K562 (cell line): ENCODE results near the gene CRIM1. TPM values are rescaled to one million over a fixed set of nuclear protein-coding genes. Genes with fewer than 3 reads are reported as not detected.

Experiments
- ILK ChIP-seq: fragments of 450-650 bp; IDR thresholded peaks from 2 replicates; pipeline ENCODE4 v1.6.1; 2016; ENCODE audit warnings: missing genetic modification characterization, low read depth, mild to moderate bottlenecking, missing compliant biosample characterization, moderate library complexity, borderline replicate concordance
- MYNN ChIP-seq, 2 experiments: sonication (generic); formaldehyde crosslinking in 1 of 2; IDR thresholded peaks; 2 replicates each; pipeline versions ENCODE4 v1.5.0 to v1.6.1; 2016 to 2020; ENCODE audit warnings: antibody characterized with exemption in 1 of 2, missing genetic modification reagents in 1 of 2
- ZBTB1 ChIP-seq: sonication (generic); formaldehyde crosslinking; IDR thresholded peaks from 2 replicates; pipeline ENCODE4 v1.8.1; 2023; ENCODE audit warnings: missing genetic modification reagents, low read depth, mild to moderate bottlenecking, borderline replicate concordance
- ZNF766 ChIP-seq: fragments of 200-800 bp; sonication (Bioruptor generic); conservative IDR thresholded peaks from 2 replicates; pipeline ENCODE4 v1.6.1; 2016; ENCODE audit warnings: missing genetic modification characterization, missing compliant biosample characterization
- polyA plus RNA-seq, 8 experiments: library from polyadenylated mRNA; depleted of rRNA in 4 of 8; stranded (reverse) in 5 of 8; unstranded in 3 of 8; fragments of >200 nt; fragmentation: Nextera tagmentation in 2 of 8; fragmentation: Illumina TruSeq in 1 of 8; extraction: Ambion mirVana in 2 of 8; extraction: Trizol in 1 of 8; gene quantifications; 2 replicates each; pipeline versions ENCODE4 v1.2.1 to v1.2.3, GENCODE V29; 2011 to 2014; ENCODE audit warnings: inconsistent platforms in 1 of 8, missing spikeins in 1 of 8
- total RNA-seq, 7 experiments: library from RNA; depleted of rRNA in 6 of 7; stranded (reverse); fragments of >200 nt in 6 of 7; fragmentation: Illumina TruSeq in 2 of 7; extraction: Trizol in 2 of 7; gene quantifications; 2 replicates each; pipeline versions ENCODE4 v1.2.1 to v1.2.3, GENCODE V29; 2011 to 2021; ENCODE audit warnings: low replicate concordance in 1 of 7
- TF ChIP-seq, protein P1 (sequence below): fragments of 450-650 bp; IDR thresholded peaks from 2 replicates; pipeline ENCODE4 v1.6.1; 2016; ENCODE audit warnings: low read depth
- TF ChIP-seq, protein P2 (sequence below): sonication (generic); formaldehyde crosslinking; IDR thresholded peaks from 2 replicates; pipeline ENCODE4 v1.8.0; 2022; ENCODE audit warnings: mild to moderate bottlenecking, missing genetic modification reagents

Gene CRIM1
- total and polyA plus RNA-seq, 9 of the 15 experiments (the other 6 are each of a cell fraction or from before 2014, with no cell fraction given), result 0.01 to 0.36 (median 0.06) TPM; not detected in 1

DNA sequence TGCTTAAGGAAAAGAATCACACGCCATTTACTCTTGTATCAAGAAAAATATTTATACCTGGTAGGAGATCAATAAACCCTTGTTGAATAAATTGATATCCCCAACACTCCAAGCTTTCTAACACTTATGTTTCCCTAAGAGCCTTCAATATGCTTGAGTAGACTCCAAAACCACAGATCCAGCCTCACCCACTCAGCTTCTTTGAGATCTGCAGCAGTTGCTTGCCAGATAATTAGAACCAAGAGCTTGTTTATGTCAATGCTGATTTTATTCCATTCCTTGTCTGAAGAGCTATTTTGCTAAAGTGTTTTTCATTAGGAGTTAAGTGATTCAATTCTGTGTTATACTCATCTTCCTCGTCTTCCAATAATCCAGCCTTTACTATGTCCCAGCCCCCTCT, 26.3 kb upstream of the CRIM1 start (continued):
- TF ChIP-seq, protein P1, sequence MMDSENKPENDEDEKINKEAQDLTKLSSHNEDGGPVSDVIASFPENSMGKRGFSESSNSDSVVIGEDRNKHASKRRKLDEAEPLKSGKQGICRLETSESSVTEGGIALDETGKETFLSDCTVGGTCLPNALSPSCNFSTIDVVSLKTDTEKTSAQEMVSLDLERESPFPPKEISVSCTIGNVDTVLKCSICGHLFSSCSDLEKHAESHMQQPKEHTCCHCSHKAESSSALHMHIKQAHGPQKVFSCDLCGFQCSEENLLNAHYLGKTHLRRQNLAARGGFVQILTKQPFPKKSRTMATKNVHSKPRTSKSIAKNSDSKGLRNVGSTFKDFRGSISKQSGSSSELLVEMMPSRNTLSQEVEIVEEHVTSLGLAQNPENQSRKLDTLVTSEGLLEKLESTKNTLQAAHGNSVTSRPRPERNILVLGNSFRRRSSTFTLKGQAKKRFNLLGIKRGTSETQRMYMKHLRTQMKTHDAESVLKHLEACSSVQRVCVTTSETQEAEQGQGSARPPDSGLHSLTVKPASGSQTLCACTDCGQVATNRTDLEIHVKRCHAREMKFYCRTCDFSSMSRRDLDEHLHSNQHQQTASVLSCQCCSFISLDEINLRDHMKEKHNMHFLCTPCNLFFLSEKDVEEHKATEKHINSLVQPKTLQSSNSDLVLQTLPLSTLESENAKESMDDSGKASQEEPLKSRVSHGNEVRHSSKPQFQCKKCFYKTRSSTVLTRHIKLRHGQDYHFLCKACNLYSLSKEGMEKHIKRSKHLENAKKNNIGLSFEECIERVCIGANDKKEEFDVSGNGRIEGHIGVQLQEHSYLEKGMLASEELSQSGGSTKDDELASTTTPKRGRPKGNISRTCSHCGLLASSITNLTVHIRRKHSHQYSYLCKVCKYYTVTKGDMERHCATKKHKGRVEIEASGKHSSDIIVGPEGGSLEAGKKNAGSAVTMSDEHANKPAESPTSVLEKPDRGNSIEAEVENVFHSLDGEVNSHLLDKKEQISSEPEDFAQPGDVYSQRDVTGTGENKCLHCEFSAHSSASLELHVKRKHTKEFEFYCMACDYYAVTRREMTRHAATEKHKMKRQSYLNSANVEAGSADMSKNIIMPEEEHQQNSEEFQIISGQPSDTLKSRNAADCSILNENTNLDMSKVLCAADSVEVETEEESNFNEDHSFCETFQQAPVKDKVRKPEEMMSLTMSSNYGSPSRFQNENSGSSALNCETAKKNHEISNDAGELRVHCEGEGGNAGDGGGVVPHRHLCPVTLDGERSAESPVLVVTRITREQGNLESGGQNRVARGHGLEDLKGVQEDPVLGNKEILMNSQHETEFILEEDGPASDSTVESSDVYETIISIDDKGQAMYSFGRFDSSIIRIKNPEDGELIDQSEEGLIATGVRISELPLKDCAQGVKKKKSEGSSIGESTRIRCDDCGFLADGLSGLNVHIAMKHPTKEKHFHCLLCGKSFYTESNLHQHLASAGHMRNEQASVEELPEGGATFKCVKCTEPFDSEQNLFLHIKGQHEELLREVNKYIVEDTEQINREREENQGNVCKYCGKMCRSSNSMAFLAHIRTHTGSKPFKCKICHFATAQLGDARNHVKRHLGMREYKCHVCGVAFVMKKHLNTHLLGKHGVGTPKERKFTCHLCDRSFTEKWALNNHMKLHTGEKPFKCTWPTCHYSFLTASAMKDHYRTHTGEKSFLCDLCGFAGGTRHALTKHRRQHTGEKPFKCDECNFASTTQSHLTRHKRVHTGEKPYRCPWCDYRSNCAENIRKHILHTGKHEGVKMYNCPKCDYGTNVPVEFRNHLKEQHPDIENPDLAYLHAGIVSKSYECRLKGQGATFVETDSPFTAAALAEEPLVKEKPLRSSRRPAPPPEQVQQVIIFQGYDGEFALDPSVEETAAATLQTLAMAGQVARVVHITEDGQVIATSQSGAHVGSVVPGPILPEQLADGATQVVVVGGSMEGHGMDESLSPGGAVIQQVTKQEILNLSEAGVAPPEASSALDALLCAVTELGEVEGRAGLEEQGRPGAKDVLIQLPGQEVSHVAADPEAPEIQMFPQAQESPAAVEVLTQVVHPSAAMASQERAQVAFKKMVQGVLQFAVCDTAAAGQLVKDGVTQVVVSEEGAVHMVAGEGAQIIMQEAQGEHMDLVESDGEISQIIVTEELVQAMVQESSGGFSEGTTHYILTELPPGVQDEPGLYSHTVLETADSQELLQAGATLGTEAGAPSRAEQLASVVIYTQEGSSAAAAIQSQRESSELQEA, result no peak
- no peak for TF ChIP-seq ZBTB1 (CRISPR knock-in tag)
- TF ChIP-seq MYNN (IDR thresholded peaks at IDR 0.05), result no peak
- TF ChIP-seq MYNN (CRISPR knock-in tag; IDR thresholded peaks at IDR 0.05), result no peak
- TF ChIP-seq ILK (tag), result no peak
- TF ChIP-seq, protein P2, sequence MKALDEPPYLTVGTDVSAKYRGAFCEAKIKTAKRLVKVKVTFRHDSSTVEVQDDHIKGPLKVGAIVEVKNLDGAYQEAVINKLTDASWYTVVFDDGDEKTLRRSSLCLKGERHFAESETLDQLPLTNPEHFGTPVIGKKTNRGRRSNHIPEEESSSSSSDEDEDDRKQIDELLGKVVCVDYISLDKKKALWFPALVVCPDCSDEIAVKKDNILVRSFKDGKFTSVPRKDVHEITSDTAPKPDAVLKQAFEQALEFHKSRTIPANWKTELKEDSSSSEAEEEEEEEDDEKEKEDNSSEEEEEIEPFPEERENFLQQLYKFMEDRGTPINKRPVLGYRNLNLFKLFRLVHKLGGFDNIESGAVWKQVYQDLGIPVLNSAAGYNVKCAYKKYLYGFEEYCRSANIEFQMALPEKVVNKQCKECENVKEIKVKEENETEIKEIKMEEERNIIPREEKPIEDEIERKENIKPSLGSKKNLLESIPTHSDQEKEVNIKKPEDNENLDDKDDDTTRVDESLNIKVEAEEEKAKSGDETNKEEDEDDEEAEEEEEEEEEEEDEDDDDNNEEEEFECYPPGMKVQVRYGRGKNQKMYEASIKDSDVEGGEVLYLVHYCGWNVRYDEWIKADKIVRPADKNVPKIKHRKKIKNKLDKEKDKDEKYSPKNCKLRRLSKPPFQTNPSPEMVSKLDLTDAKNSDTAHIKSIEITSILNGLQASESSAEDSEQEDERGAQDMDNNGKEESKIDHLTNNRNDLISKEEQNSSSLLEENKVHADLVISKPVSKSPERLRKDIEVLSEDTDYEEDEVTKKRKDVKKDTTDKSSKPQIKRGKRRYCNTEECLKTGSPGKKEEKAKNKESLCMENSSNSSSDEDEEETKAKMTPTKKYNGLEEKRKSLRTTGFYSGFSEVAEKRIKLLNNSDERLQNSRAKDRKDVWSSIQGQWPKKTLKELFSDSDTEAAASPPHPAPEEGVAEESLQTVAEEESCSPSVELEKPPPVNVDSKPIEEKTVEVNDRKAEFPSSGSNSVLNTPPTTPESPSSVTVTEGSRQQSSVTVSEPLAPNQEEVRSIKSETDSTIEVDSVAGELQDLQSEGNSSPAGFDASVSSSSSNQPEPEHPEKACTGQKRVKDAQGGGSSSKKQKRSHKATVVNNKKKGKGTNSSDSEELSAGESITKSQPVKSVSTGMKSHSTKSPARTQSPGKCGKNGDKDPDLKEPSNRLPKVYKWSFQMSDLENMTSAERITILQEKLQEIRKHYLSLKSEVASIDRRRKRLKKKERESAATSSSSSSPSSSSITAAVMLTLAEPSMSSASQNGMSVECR (CRISPR knock-in tag), result no peak
- TF ChIP-seq ZNF766 (CRISPR knock-in tag), result no peak
